ACC112 (cell line): ENCODE measurements around the gene SVIP.

Source experiments
- H2AFZ ChIP-seq: fragments of 200-600 bp; sonication (generic); one replicate; pipeline ENCODE4 v1.6.0; 2017; ENCODE audit warnings: antibody characterized with exemption, low read length; ENCODE audit not compliant: unreplicated experiment
- H3K27ac ChIP-seq: fragments of 200-600 bp; sonication (generic); 2 replicates; pipeline ENCODE4 v1.5.1; 2014; ENCODE audit warnings: low read depth, mild to moderate bottlenecking, antibody characterized with exemption, low read length, moderate library complexity
- H3K27me3 ChIP-seq: fragments of 200-600 bp; sonication (generic); 2 replicates; pipeline ENCODE4 v1.6.1; 2014; ENCODE audit warnings: mild to moderate bottlenecking, antibody characterized with exemption, low read length, moderate library complexity, mixed read lengths; ENCODE audit not compliant: insufficient read depth
- H3K36me3 ChIP-seq: fragments of 200-600 bp; sonication (generic); 2 replicates; pipeline ENCODE4 v1.6.1; 2016; ENCODE audit warnings: mild to moderate bottlenecking, antibody characterized with exemption, low read length, moderate library complexity, mixed read lengths; ENCODE audit not compliant: insufficient read depth
- H3K4me1 ChIP-seq: fragments of 200-600 bp; sonication (generic); one replicate; pipeline ENCODE4 v1.6.1; 2016; ENCODE audit warnings: low read length, mixed read lengths; ENCODE audit not compliant: insufficient read depth, unreplicated experiment, control insufficient read depth
- H3K4me3 ChIP-seq: fragments of 200-600 bp; sonication (generic); 2 replicates; pipeline ENCODE4 v1.5.1; 2014; ENCODE audit warnings: mild to moderate bottlenecking, low read depth, low read length
- H3K79me2 ChIP-seq: fragments of 200-600 bp; sonication (generic); one replicate; pipeline ENCODE4 v1.6.0; 2016; ENCODE audit warnings: low read length; ENCODE audit not compliant: control insufficient read depth, unreplicated experiment, insufficient read depth

Gene SVIP

GRCh38 chr11:22795914-22796313 is 33.7 kb downstream of the SVIP start:
- H3K27ac ChIP-seq: no peak overlapping the region
- peaks cover 23% of the 10 kb centered on the region for H3K4me1 ChIP-seq
- H2AFZ ChIP-seq: peak overlapping the region; percentile 70

GRCh38 chr11:22792497-22792896 is 37.1 kb downstream of the SVIP start:
- Histone ChIP-seq H3K79me2 (no peaks in the 10 kb centered on the region), H3K4me1 (peaks cover 23% of the 10 kb centered on the region), H3K27me3 (no peaks in the 10 kb centered on the region), H3K27ac (no peak overlapping the region; the same call in 1 of the 2 replicates), H3K36me3 (no peaks in the 10 kb centered on the region), H3K4me3 (no peak overlapping the region), H2AFZ (no peak overlapping the region)

More at GRCh38 chr11:22795914-22796313, 33.7 kb downstream of the SVIP start:
- Histone ChIP-seq H3K27me3 (0 out of 2 replicates have a peak, but pooled peaks cover 5% of the 10 kb centered on the region), H3K4me3 (0 out of 2 replicates have a peak overlapping the region, but pooled peaks have one; percentile 36), H3K79me2 (no peaks in the 10 kb centered on the region), H3K36me3 (no peaks in the 10 kb centered on the region)

GRCh38 chr11:22787551-22788162 is 41.9 kb downstream of the SVIP start:
- Histone ChIP-seq H3K27ac (no peak overlapping the region), H3K4me1 (peaks cover 10% of the 10 kb centered on the region), H3K27me3 (peaks cover 18% of the 10 kb centered on the region), H2AFZ (no peak overlapping the region), H3K79me2 (no peaks in the 10 kb centered on the region), H3K36me3 (no peaks in the 10 kb centered on the region), H3K4me3 (no peak overlapping the region)

- H3K4me1 ChIP-seq: peaks cover 4% of the 10 kb centered on the region
- no peak overlapping the region for H3K27ac ChIP-seq
- no peaks in the 10 kb centered on the region for H3K36me3 ChIP-seq
- no peak overlapping the region for H3K4me3 ChIP-seq
- peaks cover 21% of the 10 kb centered on the region for H3K27me3 ChIP-seq
- no peak overlapping the region for H2AFZ ChIP-seq
- no peaks in the 10 kb centered on the region for H3K79me2 ChIP-seq
Measured at GRCh38 chr11:22787055-22787454, 42.5 kb downstream of the SVIP start.

- H3K36me3 ChIP-seq: no peaks in the 10 kb centered on the region
- no peak overlapping the region for H2AFZ ChIP-seq
- no peaks in the 10 kb centered on the region for H3K4me1 ChIP-seq
- H3K27me3 ChIP-seq: peaks cover 23% of the 10 kb centered on the region
- H3K27ac ChIP-seq: no peak overlapping the region
- no peaks in the 10 kb centered on the region for H3K79me2 ChIP-seq
- no peak overlapping the region for H3K4me3 ChIP-seq
Measured at GRCh38 chr11:22786475-22786874, 43.1 kb downstream of the SVIP start.

- no peak overlapping the region for H3K4me3 ChIP-seq
- H3K27ac ChIP-seq: no peak overlapping the region
- no peaks in the 10 kb centered on the region for H3K4me1 ChIP-seq
- H3K36me3 ChIP-seq: no peaks in the 10 kb centered on the region
- H2AFZ ChIP-seq: no peak overlapping the region
- H3K79me2 ChIP-seq: no peaks in the 10 kb centered on the region
- H3K27me3 ChIP-seq: peaks cover 23% of the 10 kb centered on the region
Measured at GRCh38 chr11:22785251-22785650, 44.4 kb downstream of the SVIP start.

- Histone ChIP-seq H3K36me3 (no peaks in the 10 kb centered on the region), H3K27me3 (peaks cover 51% of the 10 kb centered on the region), H3K4me3 (no peak overlapping the region), H3K79me2 (no peaks in the 10 kb centered on the region), H2AFZ (no peak overlapping the region), H3K4me1 (no peaks in the 10 kb centered on the region), H3K27ac (no peak overlapping the region)
Measured at GRCh38 chr11:22780952-22781593, 48.5 kb downstream of the SVIP start.

GRCh38 chr11:22779850-22780249 is 49.8 kb downstream of the SVIP start:
- H2AFZ ChIP-seq: no peak overlapping the region
- no peaks in the 10 kb centered on the region for H3K36me3 ChIP-seq
- peaks cover 54% of the 10 kb centered on the region for H3K27me3 ChIP-seq
- no peak overlapping the region for H3K27ac ChIP-seq
- H3K79me2 ChIP-seq: no peaks in the 10 kb centered on the region
- H3K4me1 ChIP-seq: no peaks in the 10 kb centered on the region
- H3K4me3 ChIP-seq: no peak overlapping the region

GRCh38 chr11:22778642-22779041 is 51.0 kb downstream of the SVIP start:
- Histone ChIP-seq H3K27ac (no peak overlapping the region), H3K79me2 (no peaks in the 10 kb centered on the region), H3K4me3 (no peak overlapping the region), H3K27me3 (peaks cover 56% of the 10 kb centered on the region), H3K4me1 (no peaks in the 10 kb centered on the region), H2AFZ (no peak overlapping the region), H3K36me3 (no peaks in the 10 kb centered on the region)

GRCh38 chr11:22775248-22775647 is 54.4 kb downstream of the SVIP start:
- no peak overlapping the region for H3K27ac ChIP-seq
- no peaks in the 10 kb centered on the region for H3K36me3 ChIP-seq
- no peaks in the 10 kb centered on the region for H3K79me2 ChIP-seq
- H3K4me1 ChIP-seq: no peaks in the 10 kb centered on the region
- H3K4me3 ChIP-seq: no peak overlapping the region
- peaks cover 70% of the 10 kb centered on the region for H3K27me3 ChIP-seq
- no peak overlapping the region for H2AFZ ChIP-seq

- no peak overlapping the region for H2AFZ ChIP-seq
- H3K4me3 ChIP-seq: no peak overlapping the region
- no peaks in the 10 kb centered on the region for H3K79me2 ChIP-seq
- H3K4me1 ChIP-seq: no peaks in the 10 kb centered on the region
- H3K36me3 ChIP-seq: no peaks in the 10 kb centered on the region
- H3K27ac ChIP-seq: no peak overlapping the region
- peaks cover 65% of the 10 kb centered on the region for H3K27me3 ChIP-seq
Measured at GRCh38 chr11:22774716-22775115, 54.9 kb downstream of the SVIP start.
